ENCODE data around the gene RBM20. TPM values are rescaled to one million over a fixed set of nuclear protein-coding genes. Genes with fewer than 3 reads are reported as not detected.
A peak's percentile ranks its signal among the peaks of the same experiment; 100 is the strongest.

The RBM20 gene
- total RNA-seq, 1 donor from 2014 or later = 101 TPM

DNA sequence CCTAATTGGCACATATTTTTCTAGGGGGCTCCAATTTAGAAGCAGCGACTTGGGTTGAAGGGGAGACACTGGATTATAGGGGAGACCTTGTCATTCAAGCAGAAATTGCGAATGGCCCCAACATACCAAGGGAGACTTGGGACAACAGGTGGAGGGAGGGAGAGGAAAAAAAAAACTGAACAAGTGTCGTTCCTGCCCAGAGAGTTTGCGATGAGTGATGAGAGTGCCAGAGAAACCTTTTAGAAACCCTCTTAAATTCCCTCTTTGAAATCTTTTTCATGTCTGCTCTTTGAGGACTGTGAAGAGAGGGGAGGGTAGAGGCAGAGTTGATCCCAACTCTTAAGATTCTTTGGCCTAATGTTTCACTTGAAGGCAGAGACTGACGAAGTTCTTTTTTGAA lies 24.3 kb downstream of the RBM20 start:
- H3K4me3 ChIP-seq = peak overlapping the region; percentile 39
- no peaks in the 10 kb centered on the region for H3K36me3 ChIP-seq
- no peaks in the 10 kb centered on the region for H3K27me3 ChIP-seq (ENCODE audit: low read depth)
- H3K4me1 ChIP-seq = peaks cover 90% of the 10 kb centered on the region
- no peak for DNase-seq
- TF ChIP-seq, protein P1, sequence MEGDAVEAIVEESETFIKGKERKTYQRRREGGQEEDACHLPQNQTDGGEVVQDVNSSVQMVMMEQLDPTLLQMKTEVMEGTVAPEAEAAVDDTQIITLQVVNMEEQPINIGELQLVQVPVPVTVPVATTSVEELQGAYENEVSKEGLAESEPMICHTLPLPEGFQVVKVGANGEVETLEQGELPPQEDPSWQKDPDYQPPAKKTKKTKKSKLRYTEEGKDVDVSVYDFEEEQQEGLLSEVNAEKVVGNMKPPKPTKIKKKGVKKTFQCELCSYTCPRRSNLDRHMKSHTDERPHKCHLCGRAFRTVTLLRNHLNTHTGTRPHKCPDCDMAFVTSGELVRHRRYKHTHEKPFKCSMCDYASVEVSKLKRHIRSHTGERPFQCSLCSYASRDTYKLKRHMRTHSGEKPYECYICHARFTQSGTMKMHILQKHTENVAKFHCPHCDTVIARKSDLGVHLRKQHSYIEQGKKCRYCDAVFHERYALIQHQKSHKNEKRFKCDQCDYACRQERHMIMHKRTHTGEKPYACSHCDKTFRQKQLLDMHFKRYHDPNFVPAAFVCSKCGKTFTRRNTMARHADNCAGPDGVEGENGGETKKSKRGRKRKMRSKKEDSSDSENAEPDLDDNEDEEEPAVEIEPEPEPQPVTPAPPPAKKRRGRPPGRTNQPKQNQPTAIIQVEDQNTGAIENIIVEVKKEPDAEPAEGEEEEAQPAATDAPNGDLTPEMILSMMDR (IDR thresholded peaks at IDR 0.05; ENCODE audit: borderline replicate concordance) = no peak
- intact Hi-C loops (cut with micrococcal nuclease) = no loop called here
- peak overlapping the region; percentile 91 for H3K27ac ChIP-seq (replicated peaks)
- H3K9me3 ChIP-seq (replicated peaks) = no peaks in the 10 kb centered on the region

DNA sequence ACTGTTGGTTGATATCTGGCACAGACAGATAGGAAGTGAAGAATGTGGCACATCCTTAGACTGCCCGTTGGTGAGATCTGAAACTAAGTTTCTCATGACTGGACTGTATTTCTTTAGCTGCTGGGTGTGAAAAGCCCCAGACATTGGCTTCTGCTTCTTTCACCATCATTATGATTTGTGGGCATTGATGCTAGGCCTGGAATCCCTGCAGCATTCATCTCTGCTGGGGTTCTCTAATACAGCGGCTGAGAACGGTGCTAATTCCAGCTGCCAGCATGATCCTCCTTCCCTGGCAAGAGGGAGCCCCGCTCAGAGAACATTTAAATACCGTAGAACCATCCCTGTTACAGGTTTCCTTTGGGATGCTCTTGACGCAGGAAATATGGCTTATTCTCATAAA lies 26.2 kb downstream of the RBM20 start:
- H3K4me3 ChIP-seq = no peak overlapping the region
- no peaks in the 10 kb centered on the region for H3K27me3 ChIP-seq (ENCODE audit: low read depth)
- peak overlapping the region; percentile 91 for H3K27ac ChIP-seq (replicated peaks)
- no peaks in the 10 kb centered on the region for H3K9me3 ChIP-seq (replicated peaks)
- peaks cover 95% of the 10 kb centered on the region for H3K4me1 ChIP-seq
- TF ChIP-seq, protein P1 (IDR thresholded peaks at IDR 0.05; ENCODE audit: borderline replicate concordance) = no peak
- intact Hi-C loops (cut with micrococcal nuclease) = no loop called here
- H3K36me3 ChIP-seq = no peaks in the 10 kb centered on the region
- DNase-seq = no peak

GRCh38 chr10:110671788-110672579 lies 27.8 kb downstream of the RBM20 start:
- TF ChIP-seq, protein P1 (IDR thresholded peaks at IDR 0.05; ENCODE audit: borderline replicate concordance) = peak; percentile 96
- Histone ChIP-seq H3K27ac (replicated peaks) (peak overlapping the region; percentile 91), H3K27me3 (ENCODE audit: low read depth) (no peaks in the 10 kb centered on the region), H3K4me1 (peaks cover 97% of the 10 kb centered on the region), H3K4me3 (peak overlapping the region; percentile 77), H3K9me3 (replicated peaks) (no peaks in the 10 kb centered on the region), H3K36me3 (no peaks in the 10 kb centered on the region)
- DNase-seq = peak; percentile 75
- intact Hi-C loops (cut with micrococcal nuclease) = no loop called here

GRCh38 chr10:110672580-110672919 lies 28.4 kb downstream of the RBM20 start:
- Histone ChIP-seq H3K36me3 (no peaks in the 10 kb centered on the region), H3K27ac (replicated peaks) (peak overlapping the region; percentile 91), H3K4me1 (peaks cover 94% of the 10 kb centered on the region), H3K9me3 (replicated peaks) (no peaks in the 10 kb centered on the region), H3K27me3 (ENCODE audit: low read depth) (no peaks in the 10 kb centered on the region), H3K4me3 (peak overlapping the region; percentile 77)
- no peak for DNase-seq
- TF ChIP-seq, protein P1 (IDR thresholded peaks at IDR 0.05; ENCODE audit: borderline replicate concordance) = no peak
- intact Hi-C loops (cut with micrococcal nuclease) = no loop called here

DNA sequence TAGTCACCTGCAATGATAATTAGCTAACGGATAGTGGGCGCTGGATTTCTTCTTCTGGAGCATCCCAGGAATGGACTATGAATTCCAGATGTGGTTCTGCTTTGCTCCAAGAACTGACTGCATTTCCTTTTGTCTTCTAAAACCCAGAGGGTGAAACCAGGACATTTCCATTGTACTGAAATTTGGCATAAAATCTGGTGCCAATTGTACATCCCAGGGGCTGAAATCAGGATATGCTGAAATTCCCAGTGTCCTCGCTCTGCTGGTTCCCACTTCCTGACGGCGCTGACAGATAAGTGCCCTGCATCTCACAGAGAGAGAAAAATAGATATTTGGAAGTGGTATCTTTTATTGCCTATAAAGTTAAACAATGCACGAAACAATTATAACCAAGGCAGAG lies 31.9 kb downstream of the RBM20 start:
- intact Hi-C loops (cut with micrococcal nuclease) = no loop called here
- no peak overlapping the region for H3K4me3 ChIP-seq
- peaks cover 91% of the 10 kb centered on the region for H3K4me1 ChIP-seq
- no peaks in the 10 kb centered on the region for H3K27me3 ChIP-seq (ENCODE audit: low read depth)
- peak overlapping the region; percentile 91 for H3K27ac ChIP-seq (replicated peaks)
- TF ChIP-seq, protein P1 (IDR thresholded peaks at IDR 0.05; ENCODE audit: borderline replicate concordance) = no peak
- no peaks in the 10 kb centered on the region for H3K36me3 ChIP-seq
- no peaks in the 10 kb centered on the region for H3K9me3 ChIP-seq (replicated peaks)
- DNase-seq = no peak

Data from left ventricle myocardium inferior (tissue), 1 donor.